Anterior cingulate cortex (tissue), 58 donors: ENCODE results near the gene EXOSC10.

Source experiments
- DNase-seq, 58 donors: peaks; one replicate each; lab custom pipeline; 2025; lab: John Stamatoyannopoulos, UW

EXOSC10 gene

GRCh38 chr1:11099310-11100148 is at the start of gene EXOSC10:
EXOSC10 (minus strand) TSS chr1:11099869; CDS start chr1:11099831, 38 bp downstream.
- peak in 57 of 58 donors; percentile 56 to 94 (median 84) for DNase-seq

- no peak for DNase-seq
Measured at GRCh38 chr1:11147197-11147770, 47.6 kb upstream of the EXOSC10 start.

GRCh38 chr1:11145741-11146140 is 46.1 kb upstream of the EXOSC10 start:
- no peak for DNase-seq

- no peak for DNase-seq
Measured at GRCh38 chr1:11144570-11145256, 45.0 kb upstream of the EXOSC10 start.

- no peak for DNase-seq
Measured at GRCh38 chr1:11143907-11144306, 44.2 kb upstream of the EXOSC10 start.

- no peak for DNase-seq
Measured at GRCh38 chr1:11143401-11143800, 43.7 kb upstream of the EXOSC10 start.

GRCh38 chr1:11142618-11143391 is 43.1 kb upstream of the EXOSC10 start:
- DNase-seq, result no peak

- DNase-seq, result no peak
Measured at GRCh38 chr1:11138952-11139351, 39.3 kb upstream of the EXOSC10 start.

- no peak for DNase-seq
Measured at GRCh38 chr1:11138029-11138428, 38.4 kb upstream of the EXOSC10 start.

- DNase-seq, result no peak
Measured at GRCh38 chr1:11134898-11135266, 35.2 kb upstream of the EXOSC10 start.

GRCh38 chr1:11134251-11134897 is 34.7 kb upstream of the EXOSC10 start:
- peak in 10 of 58 donors; percentile 7 to 72 (median 18) for DNase-seq

- no peak for DNase-seq
Measured at GRCh38 chr1:11132563-11133293, 33.1 kb upstream of the EXOSC10 start.

- no peak for DNase-seq
Measured at GRCh38 chr1:11131816-11132215, 32.1 kb upstream of the EXOSC10 start.

- DNase-seq, result no peak
Measured at GRCh38 chr1:11130406-11130805, 30.7 kb upstream of the EXOSC10 start.

- no peak for DNase-seq
Measured at GRCh38 chr1:11129649-11130390, 30.2 kb upstream of the EXOSC10 start.

GRCh38 chr1:11126569-11126968 is 26.9 kb upstream of the EXOSC10 start:
- DNase-seq, result no peak

- DNase-seq, result no peak
Measured at GRCh38 chr1:11125931-11126330, 26.3 kb upstream of the EXOSC10 start.

GRCh38 chr1:11124965-11125364 is 25.3 kb upstream of the EXOSC10 start:
- no peak for DNase-seq

GRCh38 chr1:11116318-11116717 is 16.6 kb upstream of the EXOSC10 start:
- DNase-seq, result no peak
